SIG-M5 (cell line): ENCODE results near the gene XAGE2.

Experiments used
- DNase-seq: peaks from one replicate; lab custom pipeline; 2025; lab: John Stamatoyannopoulos, UW

XAGE2 gene

DNA sequence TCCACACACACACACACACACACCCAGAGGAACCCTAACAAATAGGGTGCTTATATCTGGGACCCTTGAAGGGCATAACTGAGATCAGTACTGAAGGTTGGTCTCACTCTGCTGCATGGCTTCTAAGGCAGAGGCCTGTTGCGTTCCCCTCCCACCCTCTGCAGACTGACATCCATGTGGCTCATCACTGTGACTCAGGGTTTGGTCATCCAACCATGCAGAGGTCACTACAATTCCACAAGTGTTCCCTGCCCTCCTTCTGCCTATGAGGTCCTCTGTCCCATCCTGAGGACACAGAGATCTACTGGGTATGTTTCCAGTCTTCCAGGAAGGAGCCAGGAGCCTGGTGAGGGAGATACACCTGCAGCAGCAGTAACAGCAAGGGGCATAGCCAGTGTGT, 55.8 kb downstream of the XAGE2 start:
- no peak for DNase-seq
